SU-DHL-6 (cell line): Measurements from ENCODE around the gene LY6G6C.

Experiments used
- H2AFZ ChIP-seq: fragments of 200-600 bp; sonication (generic); 2 replicates; pipeline ENCODE4 v1.6.1; 2014; ENCODE audit warnings: low read depth, mild to moderate bottlenecking, moderate library complexity, mixed read lengths, antibody characterized with exemption, low read length; ENCODE audit not compliant: severe bottlenecking
- H3F3A ChIP-seq: fragments of 200-600 bp; shearing (Covaris generic); 2 replicates; pipeline ENCODE4 v1.6.0; 2016; ENCODE audit warnings: antibody characterized with exemption, mild to moderate bottlenecking; ENCODE audit not compliant: insufficient read depth
- H3K27ac ChIP-seq: fragments of 200-600 bp; sonication (generic); 2 replicates; pipeline ENCODE4 v1.5.1; 2016; ENCODE audit warnings: low read depth, mild to moderate bottlenecking, low read length, moderate library complexity, mixed read lengths
- H3K27me3 ChIP-seq: fragments of 200-600 bp; sonication (generic), shearing (Covaris generic); 2 replicates; pipeline ENCODE4 v1.6.0; 2014; ENCODE audit warnings: mild to moderate bottlenecking, low read length
- H3K36me3 ChIP-seq: fragments of 200-600 bp; sonication (generic); 2 replicates; pipeline ENCODE4 v1.6.1; 2014; ENCODE audit warnings: mild to moderate bottlenecking, low read length, mixed read lengths
- H3K4me2 ChIP-seq: fragments of 300-600, 200-600 bp; shearing (Covaris generic), sonication (generic); 2 replicates; pipeline ENCODE4 v1.6.0; 2014; ENCODE audit warnings: low read length, low read depth, mild to moderate bottlenecking; ENCODE audit not compliant: poor library complexity, severe bottlenecking
- H3K4me3 ChIP-seq: fragments of 200-600 bp; sonication (generic); 2 replicates; pipeline ENCODE4 v1.5.1; 2014; ENCODE audit warnings: antibody characterized with exemption, low read length, mild to moderate bottlenecking, mixed read lengths; ENCODE audit not compliant: insufficient read depth, poor library complexity, severe bottlenecking
- H3K79me2 ChIP-seq: fragments of 200-600 bp; sonication (generic); 2 replicates; pipeline ENCODE4 v1.6.1; 2014; ENCODE audit warnings: mild to moderate bottlenecking, low read length, moderate library complexity; ENCODE audit not compliant: insufficient read depth
- H3K9ac ChIP-seq: fragments of 200-600 bp; sonication (generic); 2 replicates; pipeline ENCODE4 v1.7.0; 2014; ENCODE audit warnings: mild to moderate bottlenecking, low read length
- H3K9me2 ChIP-seq: fragments of 200-600 bp; sonication (generic); replicated peaks from 2 replicates; pipeline ENCODE4 v1.6.1; 2014; ENCODE audit warnings: low read length; ENCODE audit not compliant: insufficient read depth
- H3K9me3 ChIP-seq: fragments of 200-600 bp; sonication (generic); 2 replicates; pipeline ENCODE4 v1.6.1; 2014; ENCODE audit warnings: low read length, mixed read lengths; ENCODE audit not compliant: insufficient read depth
- H4K20me1 ChIP-seq: fragments of 200-600 bp; sonication (generic); 2 replicates; pipeline ENCODE4 v1.6.1; 2014; ENCODE audit warnings: low read depth, mild to moderate bottlenecking, antibody characterized with exemption, low read length, moderate library complexity, mixed read lengths
- CTCF ChIP-seq: fragments of 200-600 bp; sonication (generic); IDR thresholded peaks from one replicate; pipeline ENCODE4 v1.5.1; 2017; ENCODE audit warnings: antibody characterized with exemption, mild to moderate bottlenecking, low read length, moderate library complexity; ENCODE audit not compliant: insufficient read depth, poor library complexity, severe bottlenecking
- EZH2phosphoT487 ChIP-seq: fragments of 200-600 bp; sonication (generic), shearing (Covaris generic); conservative IDR thresholded peaks from 2 replicates; pipeline ENCODE4 v1.6.1; 2018; ENCODE audit warnings: mild to moderate bottlenecking, antibody characterized with exemption, low read length, moderate library complexity, mixed read lengths

LY6G6C gene

GRCh38 chr6:31762878-31763618, 41.5 kb upstream of the LY6G6C start:
- Histone ChIP-seq H3K4me2 (no peak overlapping the region), H3K36me3 (peaks cover 8% of the 10 kb centered on the region; the same call in 1 of the 2 replicates)

GRCh38 chr6:31762356-31762755, 40.8 kb upstream of the LY6G6C start, which contains the start of gene SAPCD1:
SAPCD1 (plus strand) TSS chr6:31762656; CDS start chr6:31763055, 399 bp downstream.
- Histone ChIP-seq H3K9me3 (no peaks in the 10 kb centered on the region), H3K27me3 (no peaks in the 10 kb centered on the region), H3K4me2 (no peak within 1 kb of the TSS), H3K27ac (no peak within 1 kb of the TSS), H3F3A (peaks cover 8% of the 10 kb centered on the region), H3K36me3 (peaks cover 8% of the 10 kb centered on the region; the same call in 1 of the 2 replicates), H3K79me2 (no peaks in the 10 kb centered on the region), H3K9me2 (no peaks in the 10 kb centered on the region), H2AFZ (no peak within 1 kb of the TSS), H3K4me3 (no peak within 1 kb of the TSS), H3K9ac (no peak within 1 kb of the TSS), H4K20me1 (no peaks in the 10 kb centered on the region)
- TF ChIP-seq EZH2phosphoT487 = no peak
- no peak for TF ChIP-seq CTCF

More at GRCh38 chr6:31762878-31763618, 41.5 kb upstream of the LY6G6C start:
- H3K27me3 ChIP-seq = no peaks in the 10 kb centered on the region
- H3K79me2 ChIP-seq = no peaks in the 10 kb centered on the region
- H3K9me3 ChIP-seq = no peaks in the 10 kb centered on the region
- no peaks in the 10 kb centered on the region for H3K9me2 ChIP-seq
- no peak overlapping the region for H2AFZ ChIP-seq
- H3K9ac ChIP-seq = no peak overlapping the region
- peaks cover 8% of the 10 kb centered on the region for H3F3A ChIP-seq
- H4K20me1 ChIP-seq = no peaks in the 10 kb centered on the region
- H3K4me3 ChIP-seq = no peak overlapping the region
- no peak for TF ChIP-seq EZH2phosphoT487
- no peak for TF ChIP-seq CTCF
- no peak overlapping the region for H3K27ac ChIP-seq

- no peak overlapping the region for H3K9ac ChIP-seq
- no peaks in the 10 kb centered on the region for H3K9me3 ChIP-seq
- H3K9me2 ChIP-seq = no peaks in the 10 kb centered on the region
- TF ChIP-seq EZH2phosphoT487 = no peak
- TF ChIP-seq CTCF = no peak
- H3K4me3 ChIP-seq = no peak overlapping the region
- H2AFZ ChIP-seq = no peak overlapping the region
- H3F3A ChIP-seq = peaks cover 8% of the 10 kb centered on the region
- H3K79me2 ChIP-seq = no peaks in the 10 kb centered on the region
- H4K20me1 ChIP-seq = no peaks in the 10 kb centered on the region
- H3K4me2 ChIP-seq = no peak overlapping the region
- no peaks in the 10 kb centered on the region for H3K27me3 ChIP-seq
- no peak overlapping the region for H3K27ac ChIP-seq
- peaks cover 8% of the 10 kb centered on the region; the same call in 1 of the 2 replicates for H3K36me3 ChIP-seq
Observed at GRCh38 chr6:31761343-31761742, 39.8 kb upstream of the LY6G6C start.
